Natural killer cell (primary cell): Measurements from ENCODE around the gene SLC17A7. TPM values are rescaled to one million over a fixed set of nuclear protein-coding genes. Genes with fewer than 3 reads are reported as not detected.

Source experiments
- ATAC-seq, 3 donors: fragments of 150-1000 bp in 2 of 3; fragments of 200-7000 bp in 1 of 3; cut with Tn5 transposase; 1 replicate in 1 of 3; 2 replicates in 2 of 3; pipeline ENCODE4 v1.10.0; 2021; ENCODE audit warnings: mild to moderate bottlenecking in 2 of 3, moderate library complexity in 2 of 3
- DNase-seq, 2 donors: peaks; one replicate each; pipeline versions ENCODE4 v3.0.0 to v3.0.0-alpha.2; 2013 to 2021; ENCODE audit warnings: mixed read lengths in 1 of 2
- H3K27ac ChIP-seq: one replicate; pipeline ENCODE4 v1.5.1; 2013; ENCODE audit warnings: mild to moderate bottlenecking, low read length
- H3K27me3 ChIP-seq: one replicate; pipeline ENCODE4 v1.6.1; 2013; ENCODE audit warnings: low read length; ENCODE audit not compliant: control insufficient read depth, insufficient read depth
- H3K36me3 ChIP-seq: one replicate; pipeline ENCODE4 v1.6.1; 2013; ENCODE audit warnings: low read length; ENCODE audit not compliant: control insufficient read depth, insufficient read depth
- H3K4me1 ChIP-seq: one replicate; pipeline ENCODE4 v1.6.1; 2013; ENCODE audit warnings: low read length; ENCODE audit not compliant: control insufficient read depth, insufficient read depth
- H3K4me3 ChIP-seq: one replicate; pipeline ENCODE4 v1.5.1; 2013; ENCODE audit warnings: low read length
- H3K9me3 ChIP-seq: one replicate; pipeline ENCODE4 v1.6.1; 2013; ENCODE audit warnings: low read length; ENCODE audit not compliant: control insufficient read depth, insufficient read depth
- H3K27ac Mint-ChIP-seq, 2 donors: one replicate each; pipeline ENCODE4 v1.8.0; 2022; ENCODE audit warnings: mild to moderate bottlenecking in 2 of 2, mixed read lengths in 2 of 2, moderate library complexity in 1 of 2
- H3K27me3 Mint-ChIP-seq, 2 donors: one replicate each; pipeline ENCODE4 v1.8.0; 2022; ENCODE audit warnings: low read depth in 2 of 2, mixed read lengths in 2 of 2
- H3K36me3 Mint-ChIP-seq: one replicate; pipeline ENCODE4 v1.8.0; 2022; ENCODE audit warnings: mixed read lengths
- H3K4me1 Mint-ChIP-seq, 2 donors: one replicate each; pipeline ENCODE4 v1.8.0; 2022; ENCODE audit warnings: mixed read lengths in 2 of 2
- H3K4me3 Mint-ChIP-seq: one replicate; pipeline ENCODE4 v1.8.0; 2022; ENCODE audit warnings: mild to moderate bottlenecking, moderate library complexity, mixed read lengths
- H3K9me3 Mint-ChIP-seq, 2 donors: one replicate each; pipeline ENCODE4 v1.8.0; 2022; ENCODE audit warnings: mixed read lengths in 2 of 2
- WGBS: methylation state at CpG from one replicate; pipeline ENCODE4 v1.1.7; 2013; ENCODE audit warnings: missing lambda C conversion rate; ENCODE audit not compliant: insufficient coverage; 5-methylcytosine and 5-hydroxymethylcytosine counted together
- intact Hi-C: fragments of 100-400 bp; cut with micrococcal nuclease; formaldehyde crosslinking; loops from one replicate; pipeline ENCODE4 v1.14.2; 2022
- total RNA-seq, 4 donors: library from RNA; stranded (reverse); fragments of 120-200 nt in 1 of 4; gene quantifications; one replicate each; pipeline versions ENCODE4 v1.2.3 to v1.2.4, GENCODE V29; 2013 to 2022
- TF ChIP-seq, protein P1 (sequence below): fragments of 200-600 bp; IDR thresholded peaks from one replicate; pipeline ENCODE4 v1.8.0; 2022; ENCODE audit warnings: antibody characterized with exemption

The SLC17A7 gene
- total RNA-seq, 3 donors from 2014 or later (not counting 1 experiment from before 2014, with no cell fraction given): not detected

DNA sequence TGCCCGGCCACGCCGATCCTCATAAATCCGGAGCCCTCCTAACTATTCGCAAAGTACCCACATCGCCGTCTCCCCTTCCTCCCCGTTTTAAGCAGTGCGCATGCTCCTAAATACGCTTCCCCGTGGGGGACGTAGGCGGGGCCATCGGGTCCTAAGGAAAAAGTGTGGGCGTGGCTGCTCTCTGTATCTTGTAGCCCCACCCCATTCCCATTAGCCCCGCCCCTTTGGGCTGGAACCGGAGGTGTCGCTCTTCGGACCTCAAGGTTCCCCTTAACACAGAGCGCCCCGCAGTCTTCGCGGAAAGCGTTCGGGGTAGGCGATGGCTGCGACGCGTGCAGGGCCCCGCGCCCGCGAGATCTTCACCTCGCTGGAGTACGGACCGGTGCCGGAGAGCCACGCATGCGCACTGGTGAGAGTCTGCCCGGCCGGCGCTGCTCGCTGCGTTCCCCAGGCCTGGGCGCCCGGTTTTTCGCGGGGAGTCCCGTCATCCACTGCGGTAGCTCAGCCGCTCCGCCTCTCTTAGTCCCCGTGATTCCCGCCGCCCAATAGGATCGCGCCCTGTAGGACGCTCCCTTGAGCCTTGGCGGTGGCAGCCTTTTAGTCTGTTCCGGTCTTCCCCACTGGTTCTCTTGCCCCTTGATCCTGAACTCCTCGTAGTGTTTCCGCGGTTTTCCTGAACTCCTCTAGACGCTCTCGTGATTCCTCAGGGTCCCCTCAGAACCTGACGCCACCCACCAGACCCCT is 11.9 kb upstream of the SLC17A7 start, which contains the start of gene ALDH16A1:
Gene ALDH16A1, plus strand, starts transcription at position 213 of the 744 bp plus-strand sequence. Its CDS starts 107 bp downstream, at position 320.
- under 1% methylated on average over 66 of the region's 66 CpGs for WGBS
- peak; percentile 79 to 96 (median 86) for ATAC-seq

DNA sequence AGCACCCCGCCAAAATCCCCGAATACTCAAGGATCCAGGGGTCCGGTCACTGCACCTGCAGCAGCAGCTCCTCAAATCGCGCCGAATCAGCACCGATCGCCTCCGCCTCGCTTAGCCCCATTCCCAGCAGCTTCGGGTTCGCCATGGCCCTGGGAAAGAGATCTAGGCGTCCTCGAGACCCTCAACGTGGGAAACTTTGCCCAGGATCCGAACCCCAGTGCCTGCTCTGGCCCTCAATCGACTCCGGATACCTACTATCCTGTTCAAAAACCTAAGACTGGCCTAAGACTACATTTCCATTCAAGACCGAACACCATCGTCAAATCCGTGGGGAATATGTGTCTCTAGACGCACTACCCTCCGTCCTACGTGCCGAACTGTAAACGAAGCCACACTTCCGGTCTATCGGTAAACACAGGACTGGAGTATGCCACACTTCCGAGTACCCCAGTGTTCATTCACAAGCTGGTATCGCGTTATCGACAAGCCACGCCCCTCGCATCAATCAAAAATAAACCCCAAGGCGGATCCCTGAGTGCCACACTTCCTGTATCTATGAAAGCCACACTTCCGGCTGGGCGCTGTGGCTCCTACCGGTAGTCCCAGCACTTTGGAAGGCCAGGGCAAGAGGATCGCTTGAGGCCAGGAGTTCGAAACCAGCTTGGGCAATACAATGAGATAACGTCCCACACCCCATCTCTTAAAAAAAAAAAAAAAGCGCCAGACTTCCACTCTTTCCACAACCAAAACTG is 10.3 kb upstream of the SLC17A7 start, which contains the start of gene PIH1D1:
Gene PIH1D1, minus strand, starts transcription at position 385 of the 752 bp plus-strand sequence. Its CDS starts 240 bp downstream, at position 145.
- no peaks in the 10 kb centered on the region for H3K36me3 Mint-ChIP-seq
- Histone ChIP-seq H3K27ac (peak within 1 kb of the TSS; percentile 99), H3K36me3 (peaks cover 29% of the 10 kb centered on the region), H3K9me3 (no peaks in the 10 kb centered on the region), H3K4me3 (peak within 1 kb of the TSS; percentile 95), H3K4me1 (peaks cover 40% of the 10 kb centered on the region), H3K27me3 (no peaks in the 10 kb centered on the region)
- DNase-seq (peak; percentile 89 to 99), ATAC-seq (peak; percentile 66 to 77 (median 70))
- H3K4me3 Mint-ChIP-seq: peak within 1 kb of the TSS; percentile 99
- no peaks in the 10 kb centered on the region for H3K27me3 Mint-ChIP-seq
- peaks cover 44 to 47% of the 10 kb centered on the region in 2 donors for H3K4me1 Mint-ChIP-seq
- intact Hi-C loops: loop anchor here (1.0 to 2.0 kb wide), 2 partner anchors 8 to 45 kb away; partner anchors contain the start of gene RPS11
- TF ChIP-seq, protein P1, sequence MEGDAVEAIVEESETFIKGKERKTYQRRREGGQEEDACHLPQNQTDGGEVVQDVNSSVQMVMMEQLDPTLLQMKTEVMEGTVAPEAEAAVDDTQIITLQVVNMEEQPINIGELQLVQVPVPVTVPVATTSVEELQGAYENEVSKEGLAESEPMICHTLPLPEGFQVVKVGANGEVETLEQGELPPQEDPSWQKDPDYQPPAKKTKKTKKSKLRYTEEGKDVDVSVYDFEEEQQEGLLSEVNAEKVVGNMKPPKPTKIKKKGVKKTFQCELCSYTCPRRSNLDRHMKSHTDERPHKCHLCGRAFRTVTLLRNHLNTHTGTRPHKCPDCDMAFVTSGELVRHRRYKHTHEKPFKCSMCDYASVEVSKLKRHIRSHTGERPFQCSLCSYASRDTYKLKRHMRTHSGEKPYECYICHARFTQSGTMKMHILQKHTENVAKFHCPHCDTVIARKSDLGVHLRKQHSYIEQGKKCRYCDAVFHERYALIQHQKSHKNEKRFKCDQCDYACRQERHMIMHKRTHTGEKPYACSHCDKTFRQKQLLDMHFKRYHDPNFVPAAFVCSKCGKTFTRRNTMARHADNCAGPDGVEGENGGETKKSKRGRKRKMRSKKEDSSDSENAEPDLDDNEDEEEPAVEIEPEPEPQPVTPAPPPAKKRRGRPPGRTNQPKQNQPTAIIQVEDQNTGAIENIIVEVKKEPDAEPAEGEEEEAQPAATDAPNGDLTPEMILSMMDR: no peak
- WGBS: under 1% methylated on average over 41 of the region's 42 CpGs
- no peaks in the 10 kb centered on the region for H3K9me3 Mint-ChIP-seq
- peak within 1 kb of the TSS; percentile 98 to 100 for H3K27ac Mint-ChIP-seq

More for the DNA sequence above, 11.9 kb upstream of the SLC17A7 start, which contains the start of gene ALDH16A1:
- no peaks in the 10 kb centered on the region for H3K36me3 Mint-ChIP-seq
- no peaks in the 10 kb centered on the region for H3K9me3 Mint-ChIP-seq
- peaks cover 43 to 51% of the 10 kb centered on the region in 2 donors for H3K4me1 Mint-ChIP-seq
- no peaks in the 10 kb centered on the region for H3K9me3 ChIP-seq
- H3K4me1 ChIP-seq: peaks cover 46% of the 10 kb centered on the region
- intact Hi-C loops: loop anchor here (1.0 to 2.0 kb wide), 5 partner anchors 16 to 424 kb away; partner anchors contain the start of genes AKT1S1, RPL13A, RPS11 and TBC1D17
- no peaks in the 10 kb centered on the region for H3K27me3 Mint-ChIP-seq
- peak within 1 kb of the TSS; percentile 99 for H3K27ac ChIP-seq
- H3K4me3 Mint-ChIP-seq: peak within 1 kb of the TSS; percentile 99
- H3K27me3 ChIP-seq: no peaks in the 10 kb centered on the region
- H3K36me3 ChIP-seq: peaks cover 15% of the 10 kb centered on the region
- peak; percentile 96 to 99 for DNase-seq
- TF ChIP-seq, protein P1: no peak
- peak within 1 kb of the TSS; percentile 98 to 100 for H3K27ac Mint-ChIP-seq
- peak within 1 kb of the TSS; percentile 78 for H3K4me3 ChIP-seq

DNA sequence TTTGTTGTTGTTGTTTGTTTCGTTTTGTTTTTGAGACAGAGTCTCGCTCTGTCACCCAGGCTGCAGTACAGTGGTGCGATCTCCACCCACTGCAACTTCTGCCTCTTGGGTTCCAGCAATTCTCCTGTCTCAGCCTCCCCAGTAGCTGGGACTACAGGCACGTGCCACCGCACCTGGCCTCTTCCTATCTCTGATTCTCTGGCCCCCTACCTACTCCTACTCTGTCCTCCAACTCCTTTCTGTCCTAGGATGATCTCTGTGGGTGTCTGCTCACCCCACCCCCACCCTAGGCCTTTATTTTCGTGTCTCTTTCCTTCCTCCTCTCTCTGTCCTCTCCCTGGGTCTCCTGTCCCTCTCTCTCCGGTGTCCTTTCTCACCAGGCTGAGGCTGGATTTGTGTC is 9.1 kb upstream of the SLC17A7 start:
- Mint-ChIP-seq H3K4me1 (peaks cover 44 to 52% of the 10 kb centered on the region in 2 donors), H3K27me3 (no peaks in the 10 kb centered on the region), H3K9me3 (no peaks in the 10 kb centered on the region), H3K4me3 (peak overlapping the region; percentile 99), H3K36me3 (no peaks in the 10 kb centered on the region), H3K27ac (peak overlapping the region; percentile 98 to 100)
- 85% methylated on average over 7 of the region's 7 CpGs for WGBS
- no peaks in the 10 kb centered on the region for H3K27me3 ChIP-seq
- H3K27ac ChIP-seq: no peak overlapping the region
- TF ChIP-seq, protein P1: no peak
- DNase-seq: no peak
- peaks cover 31% of the 10 kb centered on the region for H3K36me3 ChIP-seq
- no peak overlapping the region for H3K4me3 ChIP-seq
- ATAC-seq: no peak
- intact Hi-C loops: no loop called here
- H3K9me3 ChIP-seq: no peaks in the 10 kb centered on the region
- peaks cover 40% of the 10 kb centered on the region for H3K4me1 ChIP-seq
